Fibroblast of skin of scalp (primary cell): ENCODE data around the gene NAP1L3. TPM values are rescaled to one million over a fixed set of nuclear protein-coding genes. Genes with fewer than 3 reads are reported as not detected.

ENCODE experiments used
- DNase-seq: peaks from one replicate; pipeline ENCODE4 v3.0.0-alpha.2; 2013
- polyA plus RNA-seq, 2 experiments: library from polyadenylated mRNA; unstranded; fragments of 120-200 nt; gene quantifications; one replicate each; pipeline ENCODE4 v1.2.1, GENCODE V29; 2013; ENCODE audit not compliant: insufficient read length in 2 of 2

Gene NAP1L3, protein sequence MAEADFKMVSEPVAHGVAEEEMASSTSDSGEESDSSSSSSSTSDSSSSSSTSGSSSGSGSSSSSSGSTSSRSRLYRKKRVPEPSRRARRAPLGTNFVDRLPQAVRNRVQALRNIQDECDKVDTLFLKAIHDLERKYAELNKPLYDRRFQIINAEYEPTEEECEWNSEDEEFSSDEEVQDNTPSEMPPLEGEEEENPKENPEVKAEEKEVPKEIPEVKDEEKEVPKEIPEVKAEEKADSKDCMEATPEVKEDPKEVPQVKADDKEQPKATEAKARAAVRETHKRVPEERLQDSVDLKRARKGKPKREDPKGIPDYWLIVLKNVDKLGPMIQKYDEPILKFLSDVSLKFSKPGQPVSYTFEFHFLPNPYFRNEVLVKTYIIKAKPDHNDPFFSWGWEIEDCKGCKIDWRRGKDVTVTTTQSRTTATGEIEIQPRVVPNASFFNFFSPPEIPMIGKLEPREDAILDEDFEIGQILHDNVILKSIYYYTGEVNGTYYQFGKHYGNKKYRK
- polyA plus RNA-seq (2013, experiment 1 of 2; ENCODE audit: insufficient read length) = 6.3 TPM
- polyA plus RNA-seq (2013, experiment 2 of 2; ENCODE audit: insufficient read length) = 7.3 TPM

- peak; percentile 87 for DNase-seq
Measured at GRCh38 chrX:93673056-93673868, at the start of gene NAP1L3. TSS of gene NAP1L3 (minus strand) at chrX:93673578. CDS start at chrX:93673304, 274 bp downstream.

GRCh38 chrX:93711076-93711475, 37.7 kb upstream of the NAP1L3 start:
- no peak for DNase-seq

DNA sequence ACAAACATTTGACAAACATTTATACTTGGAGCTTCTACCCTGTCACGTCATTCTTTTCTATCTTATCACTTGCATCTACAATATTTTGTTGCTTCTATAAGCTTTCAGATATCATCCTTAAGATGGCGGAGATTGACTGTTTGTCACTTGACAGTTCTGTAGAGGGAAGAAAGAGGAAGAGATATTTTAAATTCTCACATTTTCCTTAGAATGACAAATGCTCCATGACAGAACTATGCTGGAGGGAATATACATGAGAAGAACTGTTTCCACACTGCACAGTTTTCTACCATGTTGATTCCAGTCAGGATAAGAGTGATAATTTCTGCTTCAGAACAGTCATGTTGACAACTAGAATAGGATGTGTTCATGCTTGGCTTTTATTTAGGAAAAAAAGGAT, 30.3 kb upstream of the NAP1L3 start:
- DNase-seq = no peak

- DNase-seq = no peak
Measured at GRCh38 chrX:93695981-93696380, 22.6 kb upstream of the NAP1L3 start.

DNA sequence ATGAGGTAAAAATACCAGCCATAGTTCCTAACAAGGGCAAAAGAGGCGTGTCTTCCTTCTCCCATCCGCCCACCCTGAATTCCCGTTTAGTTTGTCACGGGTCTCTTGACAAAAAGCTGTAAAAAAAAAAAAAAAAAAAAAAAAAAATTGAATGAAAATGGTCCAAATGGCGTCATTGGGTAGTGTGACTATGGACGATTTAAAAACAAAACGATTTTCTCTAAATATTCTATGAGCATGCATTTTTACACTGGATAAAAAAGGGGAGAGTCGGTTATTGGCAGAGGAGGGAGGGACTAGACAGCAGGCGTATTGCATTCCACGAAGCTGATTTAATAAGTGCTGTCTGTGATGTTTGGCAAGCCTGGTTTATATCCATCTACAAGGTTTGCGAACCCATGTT, 492 bp upstream of the NAP1L3 start, which contains the start of gene FAM133A:
TSS of gene FAM133A (plus strand) at position 338 of the 403 bp plus-strand sequence. CDS start 35,214 bp downstream, outside the sequence.
- DNase-seq = peak; percentile 53

DNA sequence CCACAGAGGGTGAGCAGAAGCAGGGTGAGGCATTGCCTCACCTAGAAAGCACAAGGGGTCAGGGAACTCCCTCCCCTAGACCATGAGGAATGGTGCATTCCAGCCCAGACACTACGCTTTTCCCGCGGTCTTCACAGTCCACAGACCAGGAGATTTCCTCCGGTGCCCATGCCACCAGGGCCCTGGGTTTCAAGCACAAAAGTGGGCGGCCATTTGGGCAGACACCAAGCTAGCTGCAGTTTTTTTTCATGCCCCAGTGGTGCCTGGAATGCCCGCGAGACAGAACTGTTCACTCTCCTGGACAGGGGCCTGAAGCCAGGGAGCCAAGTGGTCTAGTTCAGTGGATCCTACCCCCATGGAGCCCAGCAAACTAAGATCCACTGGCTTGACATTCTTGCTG, 12.8 kb downstream of the NAP1L3 start:
- no peak for DNase-seq

DNA sequence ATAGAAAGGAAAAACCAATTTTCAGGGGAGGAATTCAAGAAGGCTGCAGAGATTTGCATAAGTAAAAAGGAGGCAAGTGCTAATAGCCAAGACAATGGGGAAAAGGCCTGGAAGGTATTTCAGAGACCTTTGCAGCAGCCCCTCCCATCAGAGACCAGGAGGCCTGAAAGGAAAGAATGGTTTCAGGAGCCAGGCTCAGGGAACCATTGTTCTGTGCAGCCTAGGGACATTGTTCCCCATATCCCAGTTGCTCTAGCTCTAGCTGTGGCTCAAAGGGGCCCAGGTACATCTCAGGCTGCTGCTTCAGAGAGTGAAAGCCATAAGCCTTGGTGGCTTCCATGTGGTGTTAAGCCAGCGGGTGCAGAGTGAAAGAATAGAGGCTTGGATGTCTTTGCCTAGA, 24.0 kb downstream of the NAP1L3 start:
- DNase-seq = no peak

DNA sequence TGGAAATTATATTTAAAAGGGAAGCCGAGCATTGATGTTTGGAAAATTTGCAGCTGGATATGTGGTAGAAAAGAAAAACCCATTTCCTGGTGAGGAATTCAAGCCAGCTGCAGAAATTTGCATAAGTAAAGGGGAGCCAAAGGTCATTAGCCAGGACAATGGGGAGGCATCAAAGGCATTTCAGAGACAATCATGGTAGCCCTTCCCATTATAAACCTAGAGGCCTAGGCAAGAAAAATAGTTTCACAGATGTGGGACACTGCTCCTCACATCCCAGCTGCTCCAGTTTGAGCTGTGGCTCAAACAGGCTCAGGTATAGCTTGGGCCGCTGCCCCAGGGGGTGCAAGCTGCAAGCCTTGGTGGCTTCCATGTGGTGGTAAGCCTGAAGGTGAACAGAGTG, 35.8 kb downstream of the NAP1L3 start:
- no peak for DNase-seq
